Endothelial cell of umbilical vein (primary cell): ENCODE measurements around the gene HK1. TPM values are rescaled to one million over a fixed set of nuclear protein-coding genes. Genes with fewer than 3 reads are reported as not detected.

Experiments used
- BruUV-seq: library from RNA; stranded (reverse); fragments of 400-500 nt; replicated peaks from 2 replicates; lab custom pipeline; 2021; lab: Mats Ljungman, UMichigan
- CTCF ChIA-PET: fragments of 300-600, 350-600 bp; sonication (Branson Sonifier 250); formaldehyde crosslinking; loops from one replicate; lab custom pipeline; 2021; ENCODE audit warnings: antibody characterized with exemption, inconsistent platforms; lab: Charles Lee
- POLR2A ChIA-PET: fragments of 300-600, 350-600 bp; sonication (Branson Sonifier 250); formaldehyde crosslinking; loops from one replicate; lab custom pipeline; 2021; ENCODE audit warnings: antibody characterized with exemption, inconsistent platforms; lab: Charles Lee
- DNase-seq: peaks from one replicate; pipeline ENCODE4 v3.0.0-alpha.2; 2011; ENCODE audit warnings: low read depth, low spot score
- FAIRE-seq: peaks from 2 replicates; lab custom pipeline; 2011; peaks lifted over from hg19 to GRCh38; lab: Jason Lieb, UNC
- H2AFZ ChIP-seq: 2 replicates; pipeline ENCODE4 v1.6.0; 2012; ENCODE audit warnings: low read depth, low read length, control low read depth, inconsistent platforms
- H3K27ac ChIP-seq: 2 replicates; pipeline ENCODE4 v1.5.1; 2011; ENCODE audit warnings: low read depth, mild to moderate bottlenecking, control low read depth, low read length, moderate library complexity; ENCODE audit not compliant: insufficient read depth
- H3K27me3 ChIP-seq, 2 experiments: 2 replicates each; pipeline versions ENCODE4 v1.6.0 to v1.6.1; 2011; ENCODE audit warnings: low read length in 2 of 2, mixed read lengths in 1 of 2; ENCODE audit not compliant: control insufficient read depth in 2 of 2, insufficient read depth in 2 of 2
- H3K36me3 ChIP-seq, 2 experiments: 2 replicates in 1 of 2; 3 replicates in 1 of 2; pipeline ENCODE4 v1.5.1; 2011; ENCODE audit warnings: low read length in 2 of 2, mild to moderate bottlenecking in 1 of 2, moderate library complexity in 1 of 2; ENCODE audit not compliant: control insufficient read depth in 2 of 2, insufficient read depth in 2 of 2; ENCODE audit errors: extremely low read depth in 1 of 2
- H3K4me1 ChIP-seq: 3 replicates; pipeline ENCODE4 v1.5.1; 2011; ENCODE audit warnings: mild to moderate bottlenecking, low read length; ENCODE audit not compliant: control insufficient read depth, insufficient read depth; ENCODE audit errors: extremely low read depth
- H3K4me2 ChIP-seq: 2 replicates; pipeline ENCODE4 v1.6.1; 2011; ENCODE audit warnings: low read length, control low read depth, mixed read lengths; ENCODE audit not compliant: insufficient read depth
- H3K4me3 ChIP-seq, 3 experiments: fragments of 200-600 bp in 1 of 3; sonication (generic), shearing (Covaris generic) in 1 of 3; replicated peaks in 1 of 3; 2 replicates each; pipeline ENCODE4 v1.5.1; 2011 to 2016; ENCODE audit warnings: control low read depth in 3 of 3, low read length in 3 of 3, mild to moderate bottlenecking in 2 of 3, inconsistent platforms in 1 of 3, low read depth in 1 of 3, moderate library complexity in 1 of 3; ENCODE audit not compliant: insufficient read depth in 1 of 3
- H3K79me2 ChIP-seq: 2 replicates; pipeline ENCODE4 v1.6.0; 2012; ENCODE audit warnings: low read length, inconsistent platforms; ENCODE audit not compliant: control insufficient read depth, insufficient read depth
- H3K9ac ChIP-seq: replicated peaks from 2 replicates; pipeline ENCODE3; 2011; ENCODE audit warnings: low read length, control low read depth; ENCODE audit not compliant: insufficient read depth; ENCODE audit errors: extremely low read depth
- H3K9me1 ChIP-seq: replicated peaks from 3 replicates; pipeline ENCODE4 v1.6.0; 2011; ENCODE audit warnings: mild to moderate bottlenecking, low read length; ENCODE audit not compliant: control insufficient read depth, insufficient read depth; ENCODE audit errors: extremely low read depth
- H3K9me3 ChIP-seq: replicated peaks from 2 replicates; pipeline ENCODE4 v1.5.1; 2012; ENCODE audit warnings: low read length, inconsistent platforms; ENCODE audit not compliant: control insufficient read depth, insufficient read depth
- H4K20me1 ChIP-seq: replicated peaks from 2 replicates; pipeline ENCODE3; 2011; ENCODE audit warnings: mild to moderate bottlenecking, low read length; ENCODE audit not compliant: control insufficient read depth, insufficient read depth; ENCODE audit errors: extremely low read depth
- EZH2 ChIP-seq: IDR thresholded peaks from 2 replicates; pipeline ENCODE4 v1.6.1; 2012; ENCODE audit warnings: borderline replicate concordance, low read depth, mild to moderate bottlenecking, moderate library complexity, low read length, inconsistent platforms; ENCODE audit not compliant: severe bottlenecking
- FOS ChIP-seq: IDR thresholded peaks from 2 replicates; pipeline ENCODE4 v1.6.1; 2011; ENCODE audit warnings: mild to moderate bottlenecking, low read length, moderate library complexity, borderline replicate concordance; ENCODE audit not compliant: insufficient read depth
- GATA2 ChIP-seq: IDR thresholded peaks from 2 replicates; pipeline ENCODE4 v1.7.0; 2011; ENCODE audit warnings: low read depth, mild to moderate bottlenecking, moderate library complexity, mixed read lengths, low read length; ENCODE audit not compliant: insufficient read length, insufficient read depth
- JUN ChIP-seq: IDR thresholded peaks from 2 replicates; pipeline ENCODE4 v1.6.1; 2011; ENCODE audit warnings: borderline replicate concordance, low read depth; ENCODE audit not compliant: insufficient read length, insufficient read depth
- MAX ChIP-seq: IDR thresholded peaks from 2 replicates; pipeline ENCODE4 v1.6.1; 2011; ENCODE audit not compliant: insufficient read depth, insufficient read length
- MYC ChIP-seq: IDR thresholded peaks from one replicate; pipeline ENCODE4 v1.6.1; 2011; ENCODE audit warnings: mild to moderate bottlenecking, low read depth, low read length
- POLR2A ChIP-seq: IDR thresholded peaks from 2 replicates; pipeline ENCODE4 v1.6.1; 2012; ENCODE audit warnings: low read depth, mild to moderate bottlenecking, control low read depth, low read length
- POLR2AphosphoS5 ChIP-seq: IDR thresholded peaks from 2 replicates; pipeline ENCODE4 v1.6.1; 2012; ENCODE audit warnings: low read depth, mild to moderate bottlenecking, control low read depth, low read length, moderate library complexity; ENCODE audit not compliant: insufficient read depth
- dilution Hi-C: fragments of 300-500 bp; cut with MboI; formaldehyde crosslinking; loops from one replicate; pipeline ENCODE4 v1.15.0; 2019; ENCODE audit warnings: low sequenced_read_pairs; ENCODE audit not compliant: extremely low pct_ligation_motif_present
- intact Hi-C: fragments of 100-400 bp; cut with micrococcal nuclease; formaldehyde crosslinking; loops from one replicate; pipeline ENCODE4 v1.10.0; 2022
- polyA plus RNA-seq, 4 experiments: library from polyadenylated mRNA; depleted of rRNA in 3 of 4; stranded (reverse) in 3 of 4; unstranded in 1 of 4; fragments of >200 nt; gene quantifications; 2 replicates each; pipeline versions ENCODE4 v1.2.1 to v1.2.3, GENCODE V29; 2011 to 2012; ENCODE audit warnings: missing spikeins in 1 of 4
- total RNA-seq: library from RNA; stranded (reverse); gene quantifications from 2 replicates; pipeline ENCODE4 v1.2.3, GENCODE V29; 2021
- TF ChIP-seq, protein P1 (sequence below), 2 donors: IDR thresholded peaks; 1 replicate in 1 of 2; 2 replicates in 1 of 2; pipeline ENCODE4 v1.5.1; 2011; ENCODE audit warnings: low read length in 2 of 2, mild to moderate bottlenecking in 2 of 2, moderate library complexity in 2 of 2, control low read depth in 1 of 2, inconsistent platforms in 1 of 2, low read depth in 1 of 2; ENCODE audit not compliant: insufficient read depth in 1 of 2; ENCODE audit errors: extremely low read depth in 1 of 2

Gene HK1
- total and polyA plus RNA-seq, 2 donors (not counting 3 experiments of a cell fraction or from before 2014, with no cell fraction given) = 50.8 to 121 TPM

DNA sequence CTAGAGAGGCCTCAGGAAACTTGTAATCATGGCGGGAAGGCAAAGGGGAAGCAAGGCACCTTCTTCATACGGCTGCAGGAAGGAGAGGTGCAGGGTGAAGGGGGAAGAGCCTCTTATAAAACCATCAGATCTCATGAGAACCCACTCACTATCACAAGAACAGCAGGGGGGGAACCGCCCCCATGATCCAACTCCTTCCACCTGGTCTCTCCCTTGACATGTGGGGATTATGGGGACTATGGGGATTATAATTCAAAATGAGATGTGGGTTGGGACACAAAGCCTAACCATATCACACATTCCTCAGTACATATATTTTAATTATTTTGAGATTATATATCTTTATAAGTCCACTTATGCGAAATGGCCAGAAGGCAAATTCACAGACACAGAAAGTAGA lies 8.9 kb downstream of the HK1 start:
- BruUV-seq = no TSS peak

More for the DNA sequence above, 8.9 kb downstream of the HK1 start:
- POLR2A ChIA-PET = no interaction called here
- TF ChIP-seq GATA2 (no peak), EZH2 (no peak), FOS (no peak), POLR2A (no peak), POLR2AphosphoS5 (no peak), MAX (no peak), MYC (no peak), JUN (no peak)
- TF ChIP-seq, protein P1, sequence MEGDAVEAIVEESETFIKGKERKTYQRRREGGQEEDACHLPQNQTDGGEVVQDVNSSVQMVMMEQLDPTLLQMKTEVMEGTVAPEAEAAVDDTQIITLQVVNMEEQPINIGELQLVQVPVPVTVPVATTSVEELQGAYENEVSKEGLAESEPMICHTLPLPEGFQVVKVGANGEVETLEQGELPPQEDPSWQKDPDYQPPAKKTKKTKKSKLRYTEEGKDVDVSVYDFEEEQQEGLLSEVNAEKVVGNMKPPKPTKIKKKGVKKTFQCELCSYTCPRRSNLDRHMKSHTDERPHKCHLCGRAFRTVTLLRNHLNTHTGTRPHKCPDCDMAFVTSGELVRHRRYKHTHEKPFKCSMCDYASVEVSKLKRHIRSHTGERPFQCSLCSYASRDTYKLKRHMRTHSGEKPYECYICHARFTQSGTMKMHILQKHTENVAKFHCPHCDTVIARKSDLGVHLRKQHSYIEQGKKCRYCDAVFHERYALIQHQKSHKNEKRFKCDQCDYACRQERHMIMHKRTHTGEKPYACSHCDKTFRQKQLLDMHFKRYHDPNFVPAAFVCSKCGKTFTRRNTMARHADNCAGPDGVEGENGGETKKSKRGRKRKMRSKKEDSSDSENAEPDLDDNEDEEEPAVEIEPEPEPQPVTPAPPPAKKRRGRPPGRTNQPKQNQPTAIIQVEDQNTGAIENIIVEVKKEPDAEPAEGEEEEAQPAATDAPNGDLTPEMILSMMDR (IDR thresholded peaks at IDR 0.05; ENCODE audit: extremely low read depth in 1 of 2, insufficient read depth in 1 of 2, low read depth in 1 of 2, low read length in 2 of 2) = no peak
- dilution Hi-C loops (no loop called here), intact Hi-C loops (no loop called here)
- Histone ChIP-seq H4K20me1 (no peaks in the 10 kb centered on the region), H3K9ac (no peak overlapping the region), H3K79me2 (no peaks in the 10 kb centered on the region), H3K36me3 (no peaks in the 10 kb centered on the region), H3K9me1 (no peaks in the 10 kb centered on the region), H3K4me1 (no peaks in the 10 kb centered on the region), H3K27me3 (peaks cover 0 to 2% of the 10 kb centered on the region in 2 experiments), H3K27ac (no peak overlapping the region), H3K4me2 (no peak overlapping the region), H2AFZ (no peak overlapping the region), H3K9me3 (no peaks in the 10 kb centered on the region), H3K4me3 (no peak overlapping the region)
- FAIRE-seq (no peak), DNase-seq (no peak)
- CTCF ChIA-PET = interaction anchor here (1.2 kb wide), 1 partner anchor 119 kb away, joined by 3 read pairs; no protein-coding TSS in a partner anchor
